Measurements from ENCODE around the gene LRIG1. TPM values are rescaled to one million over a fixed set of nuclear protein-coding genes. Genes with fewer than 3 reads are reported as not detected.

LRIG1 gene
- total RNA-seq, 1 experiment from 2014 or later = 17.2 TPM

DNA sequence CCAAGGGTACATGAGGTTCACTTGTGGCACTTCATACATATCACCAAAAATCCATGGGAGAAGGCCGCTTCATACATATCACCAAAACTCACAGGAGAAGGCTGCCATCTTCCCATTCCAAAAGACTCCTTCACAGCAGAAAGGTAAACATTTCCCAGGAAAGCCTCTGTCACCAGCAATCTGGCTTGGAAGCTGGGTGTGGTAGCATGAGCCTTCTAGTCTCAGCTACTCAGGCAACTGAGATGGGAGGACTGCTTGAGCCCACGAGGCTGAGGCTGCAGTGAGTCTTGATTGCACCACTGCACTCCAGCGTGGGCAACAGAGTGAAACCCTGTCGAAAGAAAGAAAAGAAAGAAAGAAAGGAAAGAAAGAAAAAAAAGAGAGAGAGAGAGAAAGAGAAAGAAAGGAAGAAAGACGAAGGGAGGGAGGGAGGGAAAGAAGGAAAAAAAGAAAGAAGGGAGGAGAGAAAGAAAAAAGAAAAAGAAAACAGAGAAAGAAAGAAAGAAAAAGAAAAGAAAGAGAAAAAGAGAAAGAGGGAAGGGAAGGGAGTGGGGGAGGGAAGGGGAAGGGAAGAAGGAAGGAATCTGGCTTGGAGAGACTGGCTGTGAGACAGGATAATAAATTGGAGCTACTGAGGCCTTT, 7.2 kb downstream of the LRIG1 start:
- ChIA-PET POLR2A (interaction anchor here (2.6 kb wide), 1 partner anchor 10 kb away, joined by 6 read pairs; no protein-coding TSS in a partner anchor), CTCF (interaction anchor here (1.0 to 1.2 kb wide), 2 partner anchors 86 to 329 kb away, joined by 4 to 6 read pairs; no protein-coding TSS in a partner anchor)
- no peak overlapping the region for H3K27ac Mint-ChIP-seq (ENCODE audit: low read depth, unreplicated experiment)
- H3K9me3 Mint-ChIP-seq (ENCODE audit: unreplicated experiment) = no peaks in the 10 kb centered on the region
- H3K27me3 Mint-ChIP-seq (ENCODE audit: insufficient read depth, unreplicated experiment) = no peaks in the 10 kb centered on the region
- no peak for DNase-seq (ENCODE audit: unreplicated experiment)
- TF ChIP-seq, protein P1, sequence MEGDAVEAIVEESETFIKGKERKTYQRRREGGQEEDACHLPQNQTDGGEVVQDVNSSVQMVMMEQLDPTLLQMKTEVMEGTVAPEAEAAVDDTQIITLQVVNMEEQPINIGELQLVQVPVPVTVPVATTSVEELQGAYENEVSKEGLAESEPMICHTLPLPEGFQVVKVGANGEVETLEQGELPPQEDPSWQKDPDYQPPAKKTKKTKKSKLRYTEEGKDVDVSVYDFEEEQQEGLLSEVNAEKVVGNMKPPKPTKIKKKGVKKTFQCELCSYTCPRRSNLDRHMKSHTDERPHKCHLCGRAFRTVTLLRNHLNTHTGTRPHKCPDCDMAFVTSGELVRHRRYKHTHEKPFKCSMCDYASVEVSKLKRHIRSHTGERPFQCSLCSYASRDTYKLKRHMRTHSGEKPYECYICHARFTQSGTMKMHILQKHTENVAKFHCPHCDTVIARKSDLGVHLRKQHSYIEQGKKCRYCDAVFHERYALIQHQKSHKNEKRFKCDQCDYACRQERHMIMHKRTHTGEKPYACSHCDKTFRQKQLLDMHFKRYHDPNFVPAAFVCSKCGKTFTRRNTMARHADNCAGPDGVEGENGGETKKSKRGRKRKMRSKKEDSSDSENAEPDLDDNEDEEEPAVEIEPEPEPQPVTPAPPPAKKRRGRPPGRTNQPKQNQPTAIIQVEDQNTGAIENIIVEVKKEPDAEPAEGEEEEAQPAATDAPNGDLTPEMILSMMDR (IDR thresholded peaks at IDR 0.05; ENCODE audit: unreplicated experiment) = no peak
- no TSS peak for BruUV-seq (replicated peaks)
- H3K36me3 Mint-ChIP-seq (ENCODE audit: insufficient read depth, unreplicated experiment) = no peaks in the 10 kb centered on the region
- H3K4me1 Mint-ChIP-seq (ENCODE audit: insufficient read depth, unreplicated experiment) = peaks cover 38% of the 10 kb centered on the region
- no peak overlapping the region for H3K4me3 Mint-ChIP-seq (ENCODE audit: unreplicated experiment)
- intact Hi-C loops (cut with micrococcal nuclease) = no loop called here

DNA sequence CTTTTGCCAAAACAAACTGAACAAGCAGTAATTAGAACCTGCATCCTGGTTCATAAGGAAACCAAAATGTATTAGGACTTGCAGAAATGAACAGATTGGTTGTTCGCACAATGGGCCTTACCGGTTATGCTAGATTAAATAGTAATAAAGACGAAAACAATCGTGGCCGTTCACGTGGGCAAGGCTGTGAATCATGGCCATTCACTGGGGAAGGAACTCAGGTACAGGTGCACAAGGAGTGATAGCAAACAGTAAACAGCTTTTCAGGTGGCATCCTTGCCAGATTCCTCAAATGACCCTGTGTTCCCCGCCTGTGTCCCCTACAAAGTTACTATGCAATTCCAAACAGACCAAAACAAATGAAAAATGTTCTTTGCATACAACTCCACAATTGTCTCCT, 8.2 kb downstream of the LRIG1 start:
- H3K4me3 Mint-ChIP-seq (ENCODE audit: unreplicated experiment) = no peak overlapping the region
- intact Hi-C loops (cut with micrococcal nuclease) = no loop called here
- TF ChIP-seq, protein P1 (IDR thresholded peaks at IDR 0.05; ENCODE audit: unreplicated experiment) = no peak
- no peak overlapping the region for H3K27ac Mint-ChIP-seq (ENCODE audit: low read depth, unreplicated experiment)
- no peaks in the 10 kb centered on the region for H3K9me3 Mint-ChIP-seq (ENCODE audit: unreplicated experiment)
- POLR2A ChIA-PET = interaction anchor here (0.5 to 2.6 kb wide), 2 partner anchors 9 to 64 kb away, joined by 4 to 6 read pairs; no protein-coding TSS in a partner anchor
- no peaks in the 10 kb centered on the region for H3K36me3 Mint-ChIP-seq (ENCODE audit: insufficient read depth, unreplicated experiment)
- CTCF ChIA-PET = interaction anchor here (1.2 kb wide), 1 partner anchor 330 kb away, joined by 4 read pairs; no protein-coding TSS in a partner anchor
- no TSS peak for BruUV-seq (replicated peaks)
- no peak for DNase-seq (ENCODE audit: unreplicated experiment)
- peaks cover 36% of the 10 kb centered on the region for H3K4me1 Mint-ChIP-seq (ENCODE audit: insufficient read depth, unreplicated experiment)
- H3K27me3 Mint-ChIP-seq (ENCODE audit: insufficient read depth, unreplicated experiment) = no peaks in the 10 kb centered on the region

DNA sequence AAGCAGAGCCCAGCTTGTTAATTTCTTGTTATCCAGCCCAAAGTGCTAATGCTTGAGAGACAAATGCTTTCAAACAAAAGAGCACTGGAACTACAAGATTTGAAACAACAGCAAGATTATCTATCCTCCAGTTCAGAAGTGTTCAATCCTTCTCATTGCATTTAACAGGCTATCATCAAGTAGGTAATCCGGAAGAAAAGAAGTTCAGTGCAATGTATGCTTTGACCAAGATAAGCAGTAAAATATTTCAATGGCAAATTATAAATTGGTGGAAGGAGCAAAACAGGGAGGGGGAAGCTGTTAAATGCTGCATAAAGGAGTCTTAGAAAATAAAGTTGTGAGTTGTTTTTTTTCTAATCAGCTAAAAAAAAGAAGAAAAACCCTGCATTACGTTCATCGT, 8.8 kb downstream of the LRIG1 start:
- peaks cover 40% of the 10 kb centered on the region for H3K4me1 Mint-ChIP-seq (ENCODE audit: insufficient read depth, unreplicated experiment)
- no TSS peak for BruUV-seq (replicated peaks)
- no peaks in the 10 kb centered on the region for H3K9me3 Mint-ChIP-seq (ENCODE audit: unreplicated experiment)
- POLR2A ChIA-PET = interaction anchor here (0.5 to 2.6 kb wide), 4 partner anchors 8 to 65 kb away, joined by 3 to 6 read pairs (median 4); no protein-coding TSS in a partner anchor
- TF ChIP-seq, protein P1 (IDR thresholded peaks at IDR 0.05; ENCODE audit: unreplicated experiment) = no peak
- CTCF ChIA-PET = interaction anchor here (0.7 to 2.6 kb wide), 6 partner anchors 37 to 330 kb away, joined by 3 to 16 read pairs (median 3); no protein-coding TSS in a partner anchor
- H3K27me3 Mint-ChIP-seq (ENCODE audit: insufficient read depth, unreplicated experiment) = no peaks in the 10 kb centered on the region
- intact Hi-C loops (cut with micrococcal nuclease) = no loop called here
- peaks cover 5% of the 10 kb centered on the region for H3K36me3 Mint-ChIP-seq (ENCODE audit: insufficient read depth, unreplicated experiment)
- H3K4me3 Mint-ChIP-seq (ENCODE audit: unreplicated experiment) = no peak overlapping the region
- no peak for DNase-seq (ENCODE audit: unreplicated experiment)
- H3K27ac Mint-ChIP-seq (ENCODE audit: low read depth, unreplicated experiment) = no peak overlapping the region

DNA sequence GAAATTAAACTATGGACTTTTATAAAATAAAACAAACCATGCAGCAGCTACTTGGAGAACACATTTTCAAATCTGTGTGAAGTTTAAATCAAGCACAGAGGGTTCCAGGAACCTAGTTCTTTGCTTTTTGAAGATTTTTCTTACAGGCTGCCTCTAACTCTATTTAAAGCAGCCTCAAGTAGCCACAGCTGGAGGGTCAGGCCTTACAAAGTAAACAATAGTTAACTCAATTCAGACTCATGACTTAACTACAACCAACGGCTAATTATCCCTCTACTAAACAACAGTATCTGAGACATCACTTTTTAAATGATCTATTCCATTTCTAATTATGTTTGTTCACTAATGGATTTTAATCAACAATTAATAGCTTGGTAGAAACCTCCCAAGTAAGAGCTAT, 9.8 kb downstream of the LRIG1 start:
- no TSS peak for BruUV-seq (replicated peaks)
- intact Hi-C loops (cut with micrococcal nuclease) = no loop called here
- ChIA-PET POLR2A (interaction anchor here (1.1 to 1.8 kb wide), 5 partner anchors 8 to 62 kb away, joined by 3 to 5 read pairs (median 5); partner anchors contain the start of gene LRIG1), CTCF (interaction anchor here (0.6 to 2.6 kb wide), 9 partner anchors 11 to 336 kb away, joined by 3 to 16 read pairs (median 3); no protein-coding TSS in a partner anchor)
- Mint-ChIP-seq H3K4me3 (ENCODE audit: unreplicated experiment) (no peak overlapping the region), H3K9me3 (ENCODE audit: unreplicated experiment) (no peaks in the 10 kb centered on the region), H3K27me3 (ENCODE audit: insufficient read depth, unreplicated experiment) (no peaks in the 10 kb centered on the region), H3K4me1 (ENCODE audit: insufficient read depth, unreplicated experiment) (peaks cover 40% of the 10 kb centered on the region), H3K36me3 (ENCODE audit: insufficient read depth, unreplicated experiment) (peaks cover 9% of the 10 kb centered on the region), H3K27ac (ENCODE audit: low read depth, unreplicated experiment) (no peak overlapping the region)
- TF ChIP-seq, protein P1 (IDR thresholded peaks at IDR 0.05; ENCODE audit: unreplicated experiment) = no peak
- no peak for DNase-seq (ENCODE audit: unreplicated experiment)

Measured in MCF 10A (cell line).